K562 (cell line): ENCODE results near the gene RGS7. TPM values are rescaled to one million over a fixed set of nuclear protein-coding genes. Genes with fewer than 3 reads are reported as not detected.

Source experiments
- ATAC-seq: fragments of 200-7000 bp; cut with Tn5 transposase; 3 replicates; pipeline ENCODE4 v1.9.1; 2020; ENCODE audit warnings: moderate library complexity
- BruUV-seq: library from RNA; stranded (reverse); fragments of 400-500 nt; replicated peaks from 2 replicates; lab custom pipeline; 2021; lab: Mats Ljungman, UMichigan
- CTCF ChIA-PET: fragments of 300-600 bp; formaldehyde crosslinking; extraction: SDS; loops from one replicate; lab custom pipeline; 2021; ENCODE audit warnings: low intra/inter-chr PET ratio; lab: Yijun Ruan, JAX
- POLR2A ChIA-PET: fragments of 300-600, 350-650 bp; sonication (Branson Sonifier 250); formaldehyde crosslinking; extraction: SDS; loops from one replicate; lab custom pipeline; 2021; ENCODE audit warnings: antibody characterized with exemption, inconsistent platforms; lab: Yijun Ruan, JAX
- DNase-seq, 4 experiments: peaks; one replicate each; pipeline versions ENCODE4 v3.0.0 to v3.0.0-alpha.2; 2011 to 2018; ENCODE audit warnings: low spot score in 3 of 4, mixed read lengths in 3 of 4; ENCODE audit errors: extremely low read depth in 1 of 4
- FAIRE-seq: peaks from 2 replicates; lab custom pipeline; 2011; peaks lifted over from hg19 to GRCh38; lab: Jason Lieb, UNC
- H2AFZ ChIP-seq: 2 replicates; pipeline ENCODE4 v1.6.0; 2011; ENCODE audit warnings: low read depth, low read length, control low read depth, inconsistent platforms
- H3K27ac ChIP-seq: fragments of 200-600 bp; 3 replicates; pipeline ENCODE4 v1.8.0; 2011; ENCODE audit warnings: low read depth, mild to moderate bottlenecking, control low read depth, inconsistent platforms, low read length, moderate library complexity, mixed read lengths; ENCODE audit errors: extremely low read depth
- H3K27me3 ChIP-seq, 2 experiments: fragments of 300-600 bp in 1 of 2; 2 replicates in 1 of 2; 3 replicates in 1 of 2; pipeline versions ENCODE4 v1.6.0 to v1.8.0; 2011; ENCODE audit warnings: inconsistent platforms in 2 of 2, low read length in 2 of 2, mild to moderate bottlenecking in 1 of 2, mixed read lengths in 1 of 2, moderate library complexity in 1 of 2; ENCODE audit not compliant: control insufficient read depth in 2 of 2, insufficient read depth in 2 of 2
- H3K36me3 ChIP-seq: fragments of 300-600 bp; 3 replicates; pipeline ENCODE4 v1.8.0; 2011; ENCODE audit warnings: mild to moderate bottlenecking, low read length, inconsistent platforms; ENCODE audit not compliant: control insufficient read depth, insufficient read depth
- H3K4me1 ChIP-seq, 2 experiments: fragments of 200-600 bp in 1 of 2; replicated peaks in 1 of 2; 2 replicates in 1 of 2; 3 replicates in 1 of 2; pipeline versions ENCODE4 v1.5.1 to v1.8.0; 2011; ENCODE audit warnings: inconsistent platforms in 2 of 2, low read length in 2 of 2, mild to moderate bottlenecking in 1 of 2, mixed read lengths in 1 of 2, moderate library complexity in 1 of 2; ENCODE audit not compliant: control insufficient read depth in 2 of 2, insufficient read depth in 2 of 2
- H3K4me2 ChIP-seq: 2 replicates; pipeline ENCODE4 v1.6.1; 2011; ENCODE audit warnings: low read length, control low read depth, inconsistent platforms, mixed read lengths; ENCODE audit not compliant: insufficient read depth
- H3K4me3 ChIP-seq: fragments of 200-600 bp; sonication (generic), shearing (Covaris generic); 2 replicates; pipeline ENCODE4 v1.5.1; 2016; ENCODE audit warnings: control low read depth, inconsistent platforms
- H3K79me2 ChIP-seq: fragments of 200-600 bp; 3 replicates; pipeline ENCODE4 v1.8.0; 2011; ENCODE audit warnings: low read length, inconsistent platforms; ENCODE audit not compliant: control insufficient read depth, insufficient read depth
- H3K9ac ChIP-seq, 2 experiments: 2 replicates each; pipeline versions ENCODE4 v1.6.0 to v1.6.1; 2011; ENCODE audit warnings: low read depth in 2 of 2, low read length in 2 of 2, control low read depth in 1 of 2, inconsistent platforms in 1 of 2, mild to moderate bottlenecking in 1 of 2, mixed read lengths in 1 of 2; ENCODE audit not compliant: insufficient read depth in 1 of 2
- H3K9me1 ChIP-seq: one replicate; pipeline ENCODE4 v1.6.0; 2011; ENCODE audit warnings: inconsistent platforms, mild to moderate bottlenecking, low read length, moderate library complexity; ENCODE audit not compliant: control insufficient read depth, insufficient read depth
- H3K9me3 ChIP-seq: replicated peaks from 2 replicates; pipeline ENCODE4 v1.5.1; 2011; ENCODE audit warnings: low read depth, low read length, inconsistent platforms; ENCODE audit not compliant: control insufficient read depth, insufficient read depth
- H4K20me1 ChIP-seq: replicated peaks from 2 replicates; pipeline ENCODE4 v1.6.1; 2011; ENCODE audit warnings: low read length, inconsistent platforms, mixed read lengths; ENCODE audit not compliant: control insufficient read depth, insufficient read depth
- ARID2 ChIP-seq: fragments of 450-650 bp; IDR thresholded peaks from 2 replicates; pipeline ENCODE4 v1.6.1; 2017; ENCODE audit warnings: antibody characterized with exemption, mild to moderate bottlenecking
- FOXJ2 ChIP-seq: fragments of 200-800 bp; sonication (Bioruptor generic); IDR thresholded peaks from 2 replicates; pipeline ENCODE4 v1.6.1; 2016; ENCODE audit warnings: missing genetic modification characterization, missing compliant biosample characterization
- RNF2 ChIP-seq: sonication (generic); IDR thresholded peaks from 2 replicates; pipeline ENCODE4 v1.6.1; 2016
- SMARCC2 ChIP-seq: fragments of 450-650 bp; IDR thresholded peaks from 2 replicates; pipeline ENCODE4 v1.6.1; 2017; ENCODE audit warnings: antibody characterized with exemption, moderate library complexity, mild to moderate bottlenecking, low read depth
- TBL1XR1 ChIP-seq, 2 experiments: IDR thresholded peaks; 2 replicates each; pipeline ENCODE4 v1.6.1; 2012; ENCODE audit warnings: improper control_type of control experiment in 2 of 2, low read length in 2 of 2, mild to moderate bottlenecking in 1 of 2
- ZNF584 ChIP-seq: fragments of 200-800 bp; sonication (Bioruptor generic); IDR thresholded peaks from 2 replicates; pipeline ENCODE4 v1.6.1; 2016; ENCODE audit warnings: low read depth, mild to moderate bottlenecking, missing genetic modification characterization, missing compliant biosample characterization
- WGBS: fragments of 100-300 bp; shearing (Covaris generic); methylation state at CpG from one replicate; pipeline ENCODE4 v1.1.6; 2016; ENCODE audit warnings: low coverage, mixed read lengths; ENCODE audit not compliant: insufficient coverage; ENCODE audit errors: missing lambda C conversion rate; 5-methylcytosine and 5-hydroxymethylcytosine counted together
- in situ Hi-C: fragments of 300-500 bp; cut with MboI; formaldehyde crosslinking; loops from 4 replicates; pipeline ENCODE4 v1.15.0; 2018; ENCODE audit warnings: inconsistent platforms, mixed read lengths
- intact Hi-C: fragments of 100-400 bp; cut with micrococcal nuclease; formaldehyde crosslinking; loops from 2 replicates; pipeline ENCODE4 v1.14.2; 2022
- polyA plus RNA-seq, 8 experiments: library from polyadenylated mRNA; depleted of rRNA in 4 of 8; stranded (reverse) in 5 of 8; unstranded in 3 of 8; fragments of >200 nt; fragmentation: Nextera tagmentation in 2 of 8; fragmentation: Illumina TruSeq in 1 of 8; extraction: Ambion mirVana in 2 of 8; extraction: Trizol in 1 of 8; gene quantifications; 2 replicates each; pipeline versions ENCODE4 v1.2.1 to v1.2.3, GENCODE V29; 2011 to 2014; ENCODE audit warnings: inconsistent platforms in 1 of 8, missing spikeins in 1 of 8
- total RNA-seq, 7 experiments: library from RNA; depleted of rRNA in 6 of 7; stranded (reverse); fragments of >200 nt in 6 of 7; fragmentation: Illumina TruSeq in 2 of 7; extraction: Trizol in 2 of 7; gene quantifications; 2 replicates each; pipeline versions ENCODE4 v1.2.1 to v1.2.3, GENCODE V29; 2011 to 2021; ENCODE audit warnings: low replicate concordance in 1 of 7
- TF ChIP-seq, protein P1 (sequence below): fragments of 250-450 bp; sonication (Bioruptor Pico); IDR thresholded peaks from 2 replicates; pipeline ENCODE4 v1.8.0; 2021; ENCODE audit warnings: borderline replicate concordance, mild to moderate bottlenecking, moderate library complexity; ENCODE audit not compliant: poor library complexity, severe bottlenecking

The RGS7 gene
- total and polyA plus RNA-seq, 9 of the 15 experiments (the other 6 are each of a cell fraction or from before 2014, with no cell fraction given): not detected

DNA sequence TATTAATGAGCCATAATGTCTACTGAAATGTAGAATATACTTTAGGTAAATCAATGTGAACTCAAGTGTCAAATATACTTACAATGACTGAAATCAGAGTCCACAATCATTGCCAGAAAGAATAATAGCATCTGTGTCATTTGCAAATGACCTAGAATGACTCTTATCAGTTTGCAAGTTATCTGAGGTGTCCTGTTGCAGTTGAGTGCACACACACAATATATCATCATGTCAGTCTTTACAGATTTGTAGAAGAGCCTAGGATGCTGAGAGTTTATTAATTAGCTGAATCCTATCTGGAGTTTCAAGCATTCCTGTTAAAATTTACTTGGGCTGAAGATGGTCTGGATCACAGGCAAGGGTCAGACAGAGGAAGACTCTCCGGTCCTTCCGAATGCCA is 421.1 kb downstream of the RGS7 start:
- H3K36me3 ChIP-seq: no peaks in the 10 kb centered on the region
- ChIA-PET POLR2A (no interaction called here), CTCF (no interaction called here)
- H4K20me1 ChIP-seq: no peaks in the 10 kb centered on the region
- H3K4me1 ChIP-seq: no peaks in the 10 kb centered on the region
- DNase-seq (no peak), FAIRE-seq (no peak), ATAC-seq (no peak)
- in situ Hi-C loops: no loop called here
- H3K79me2 ChIP-seq: no peaks in the 10 kb centered on the region
- H3K27me3 ChIP-seq: no peaks in the 10 kb centered on the region
- 9% methylated on average over 2 of the region's 2 CpGs for WGBS
- no peaks in the 10 kb centered on the region for H3K9me1 ChIP-seq
- intact Hi-C loops: no loop called here
- BruUV-seq: no TSS peak
- H2AFZ ChIP-seq: no peak overlapping the region
- no peak for TF ChIP-seq ZNF584 (CRISPR knock-in tag)
- no peak for TF ChIP-seq RNF2
- TF ChIP-seq, protein P1, sequence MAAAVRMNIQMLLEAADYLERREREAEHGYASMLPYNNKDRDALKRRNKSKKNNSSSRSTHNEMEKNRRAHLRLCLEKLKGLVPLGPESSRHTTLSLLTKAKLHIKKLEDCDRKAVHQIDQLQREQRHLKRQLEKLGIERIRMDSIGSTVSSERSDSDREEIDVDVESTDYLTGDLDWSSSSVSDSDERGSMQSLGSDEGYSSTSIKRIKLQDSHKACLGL (CRISPR knock-in tag): no peak
- TF ChIP-seq ARID2: no peak
- no peak for TF ChIP-seq FOXJ2 (tag)
- no peak overlapping the region for H3K4me3 ChIP-seq
- peaks cover 4% of the 10 kb centered on the region; the same call in 1 of the 2 replicates for H3K9me3 ChIP-seq
- H3K4me2 ChIP-seq: no peak overlapping the region
- no peak overlapping the region for H3K27ac ChIP-seq
- H3K9ac ChIP-seq: no peak overlapping the region

- Histone ChIP-seq H3K36me3 (no peaks in the 10 kb centered on the region), H3K79me2 (no peaks in the 10 kb centered on the region), H3K9me3 (no peaks in the 10 kb centered on the region), H3K4me3 (no peak overlapping the region), H3K4me1 (no peaks in the 10 kb centered on the region), H3K9me1 (no peaks in the 10 kb centered on the region), H3K9ac (no peak overlapping the region), H3K27me3 (no peaks in the 10 kb centered on the region), H2AFZ (no peak overlapping the region)
- CTCF ChIA-PET: no interaction called here
- in situ Hi-C loops (no loop called here), intact Hi-C loops (no loop called here)
- FAIRE-seq: no peak
- no peak for DNase-seq
- ATAC-seq: no peak
- POLR2A ChIA-PET: no interaction called here
- TF ChIP-seq SMARCC2: no peak
- no peak for TF ChIP-seq TBL1XR1 (IDR thresholded peaks at IDR 0.05; ENCODE audit: low read length in 2 of 2)
- TF ChIP-seq, all 486 proteins: peak for 0
- BruUV-seq: no TSS peak
- 1% methylated on average over 4 of the region's 4 CpGs for WGBS
- Histone ChIP-seq H4K20me1 (no peaks in the 10 kb centered on the region), H3K4me2 (no peak overlapping the region), H3K27ac (no peak overlapping the region)
Observed at GRCh38 chr1:240931031-240931430, 426.0 kb downstream of the RGS7 start.
